Medulla oblongata (tissue), 1 donor: ENCODE results near the gene ZSCAN12.

ENCODE experiments used
- DNase-seq: peaks from one replicate; pipeline ENCODE4 v3.0.0-alpha.2; 2015; ENCODE audit errors: extremely low spot score

Gene ZSCAN12

DNA sequence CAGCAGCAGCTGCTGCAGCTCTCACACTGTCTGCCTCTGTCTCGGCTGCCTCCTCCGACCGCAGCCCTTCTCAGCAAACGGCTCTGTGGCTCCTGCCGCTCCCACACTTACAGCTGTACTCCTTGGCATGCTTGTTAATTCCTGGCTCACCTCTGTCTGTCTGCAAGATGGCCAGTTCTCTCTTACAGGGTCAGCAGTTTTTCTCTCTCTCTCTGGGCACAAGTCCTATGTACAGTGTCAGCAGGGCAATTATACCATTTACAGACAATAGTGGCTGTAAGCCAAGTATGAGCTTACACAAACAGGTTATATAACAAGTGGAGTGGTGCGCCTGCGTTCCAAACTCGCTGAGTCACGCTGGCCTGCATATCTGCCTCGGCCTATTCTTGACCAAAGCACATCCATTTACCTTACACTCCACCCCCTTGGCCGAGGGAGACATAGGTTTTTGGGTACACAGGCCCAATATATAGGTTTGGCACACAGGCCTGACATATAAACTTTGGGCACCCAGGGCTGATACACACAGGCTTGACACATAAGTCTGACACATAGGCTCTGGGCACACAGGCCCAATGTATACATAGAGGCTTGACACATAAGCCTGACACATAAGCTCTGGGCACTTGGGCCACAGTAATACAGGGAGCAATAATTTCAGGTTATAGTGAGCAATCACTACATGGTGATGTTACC, 45.4 kb downstream of the ZSCAN12 start:
- no peak for DNase-seq

DNA sequence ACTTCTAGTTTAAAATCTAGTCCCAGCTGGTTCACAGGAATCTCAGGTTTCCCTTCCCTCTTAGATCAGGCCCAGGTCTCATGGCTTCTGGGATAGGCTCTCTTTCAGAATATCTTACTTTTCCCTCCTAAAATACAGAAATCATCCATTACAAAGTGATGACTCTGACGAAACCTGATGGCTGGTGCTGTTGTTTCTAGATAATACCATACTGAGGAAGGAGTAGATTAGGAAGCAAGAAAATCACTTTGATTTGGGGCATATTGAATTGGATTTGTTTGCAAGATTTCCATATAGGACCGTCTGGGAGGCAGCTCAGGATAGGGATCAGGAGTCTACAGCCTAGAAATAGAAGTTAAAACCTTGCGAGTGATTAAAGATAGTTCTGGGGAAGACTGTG, 46.2 kb downstream of the ZSCAN12 start:
- no peak for DNase-seq

DNA sequence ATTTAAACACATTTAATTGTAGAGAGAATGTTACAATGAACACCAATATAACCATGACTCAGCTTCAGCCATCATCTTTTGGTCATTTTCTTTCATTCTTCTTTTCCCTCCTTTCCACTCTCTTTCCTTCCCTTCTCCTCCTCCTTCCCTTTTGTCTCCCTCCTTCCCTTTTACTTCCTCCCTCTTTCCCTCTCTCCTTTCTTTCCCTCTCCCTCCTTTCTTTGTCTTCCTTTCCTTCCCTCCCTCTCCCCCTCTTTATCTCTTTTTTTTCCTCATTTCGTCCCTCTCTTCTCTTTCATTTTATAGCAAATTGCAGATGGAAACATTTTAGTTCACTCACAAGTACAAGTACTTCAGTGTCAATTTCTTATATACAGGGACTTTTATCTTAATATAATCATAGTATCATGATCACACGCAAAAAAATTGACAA, 48.0 kb downstream of the ZSCAN12 start:
- no peak for DNase-seq

DNA sequence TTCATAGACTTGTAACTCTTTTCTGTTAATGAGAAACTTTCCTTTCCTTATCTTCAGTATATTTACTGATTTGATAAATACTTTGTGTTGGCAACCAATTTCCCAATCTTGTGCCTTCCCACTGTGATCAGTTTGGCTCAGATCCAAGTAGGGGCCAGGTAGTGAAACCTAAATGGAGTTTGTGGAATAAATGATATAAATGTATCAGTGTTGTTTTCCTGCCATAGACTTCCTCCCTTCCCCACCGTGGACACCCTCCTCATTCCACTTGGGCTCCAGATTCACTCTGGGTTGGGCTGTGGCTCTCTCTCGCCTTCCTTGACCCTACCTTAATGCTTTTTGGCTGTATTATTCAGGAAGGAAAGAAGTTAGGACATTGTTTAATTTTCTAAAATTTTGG, 48.5 kb downstream of the ZSCAN12 start:
- DNase-seq, result no peak

DNA sequence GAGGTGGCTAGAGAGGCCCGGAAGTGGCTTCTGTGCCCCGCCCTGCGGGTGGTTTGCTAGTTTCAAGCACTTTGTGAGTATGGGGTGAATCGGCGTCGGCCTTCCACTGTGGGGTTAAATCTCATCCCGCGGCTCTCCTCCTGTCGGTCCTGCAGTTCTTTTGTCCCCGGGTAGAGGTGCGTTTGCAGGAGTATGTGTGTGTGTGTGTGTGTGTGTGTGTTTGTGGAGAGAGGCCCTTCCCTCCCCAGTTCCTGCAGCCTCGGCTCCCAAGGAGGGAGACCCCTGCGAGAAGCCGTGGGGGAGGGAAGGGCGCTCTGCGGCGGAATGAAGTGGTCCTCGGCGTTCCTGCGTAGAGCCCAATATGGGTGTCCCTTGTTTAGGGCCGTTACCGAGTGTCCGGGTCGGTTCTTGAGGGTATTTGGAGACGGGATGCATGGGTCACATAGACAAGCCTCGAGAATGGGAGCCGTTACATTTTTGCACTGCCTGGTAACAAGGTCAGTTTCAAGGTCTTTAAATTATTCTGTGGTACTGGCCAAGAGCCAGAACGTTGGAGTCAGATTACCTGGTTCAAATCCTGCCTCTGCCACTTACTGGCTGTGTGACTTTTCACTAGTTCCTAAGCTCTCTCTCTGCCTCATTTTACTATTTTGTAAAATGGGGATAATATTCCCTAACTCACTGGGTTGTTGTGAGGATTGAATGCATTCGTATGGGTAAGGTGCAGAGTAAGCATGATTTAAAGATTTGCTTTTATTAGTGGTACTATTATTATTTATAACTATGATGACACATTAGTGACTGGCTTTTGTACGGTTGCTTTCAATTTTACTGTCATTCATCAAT, 49.4 kb downstream of the ZSCAN12 start, which contains the start of gene ZKSCAN3:
Gene ZKSCAN3, plus strand, starts transcription at position 56 of the 846 bp plus-strand sequence. CDS start 9,640 bp downstream, outside the sequence.
- peak; percentile 89 for DNase-seq

DNA sequence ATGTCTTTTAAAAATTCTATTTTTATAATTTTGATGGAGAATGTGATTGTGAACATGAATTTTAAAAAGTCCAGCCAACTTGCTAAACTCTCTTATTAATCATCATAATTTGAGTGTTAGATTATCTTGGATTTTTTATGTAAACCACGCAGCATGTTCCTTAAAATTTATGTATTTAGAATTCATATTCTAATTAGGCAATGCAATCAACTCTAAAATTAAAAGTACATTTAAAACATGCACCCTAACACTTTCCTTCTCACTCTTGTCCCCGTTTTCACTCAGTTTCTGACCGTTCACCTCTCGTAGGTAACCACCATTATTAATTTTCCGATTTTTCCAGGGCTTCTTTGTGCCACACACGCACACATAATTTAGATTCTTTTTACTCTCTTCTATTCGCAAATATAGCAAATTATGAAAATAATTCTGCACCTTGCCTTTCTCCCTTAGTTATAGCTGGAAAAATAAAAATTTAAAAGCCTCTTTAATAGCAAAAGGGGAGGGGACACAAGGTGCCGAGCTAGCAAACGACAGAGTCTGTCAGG, 50.1 kb downstream of the ZSCAN12 start:
- DNase-seq, result no peak

DNA sequence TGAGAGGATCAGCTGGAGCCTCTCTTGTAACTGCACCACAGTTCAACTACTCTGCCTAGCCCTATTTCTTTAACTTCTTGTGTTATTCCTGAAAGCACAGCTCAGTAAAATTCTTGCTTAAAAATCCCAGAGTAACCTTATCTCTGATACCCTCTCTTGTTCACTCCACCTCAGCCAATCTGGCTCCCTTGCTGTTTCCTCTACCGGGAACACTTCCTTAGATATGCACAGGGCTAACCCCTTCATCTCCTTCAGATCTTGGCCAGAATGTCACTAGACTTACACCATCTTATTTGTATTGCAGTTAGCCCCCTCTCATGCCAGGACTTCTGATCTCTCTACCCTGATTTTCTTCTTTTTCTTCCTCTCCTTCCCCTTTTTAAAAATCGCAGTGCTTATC, 52.4 kb downstream of the ZSCAN12 start:
- no peak for DNase-seq

DNA sequence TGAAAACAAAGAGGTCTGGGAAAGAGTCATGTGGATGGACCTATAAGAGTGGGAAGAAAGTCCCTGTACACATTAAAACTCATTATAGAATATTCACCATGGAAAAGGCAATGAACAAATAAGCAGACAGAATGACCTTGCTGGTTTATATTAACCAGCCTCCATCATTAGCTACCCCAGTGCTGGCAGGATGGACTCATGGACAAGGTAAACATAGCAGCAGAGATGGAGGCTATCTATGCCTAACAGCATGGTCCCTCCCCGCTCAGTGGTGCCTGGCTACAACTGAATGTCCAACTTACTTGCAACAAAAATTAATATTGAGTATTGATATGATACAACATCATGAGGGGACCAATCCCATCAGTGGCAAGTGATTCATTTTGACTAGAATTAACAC, 54.3 kb downstream of the ZSCAN12 start:
- no peak for DNase-seq

DNA sequence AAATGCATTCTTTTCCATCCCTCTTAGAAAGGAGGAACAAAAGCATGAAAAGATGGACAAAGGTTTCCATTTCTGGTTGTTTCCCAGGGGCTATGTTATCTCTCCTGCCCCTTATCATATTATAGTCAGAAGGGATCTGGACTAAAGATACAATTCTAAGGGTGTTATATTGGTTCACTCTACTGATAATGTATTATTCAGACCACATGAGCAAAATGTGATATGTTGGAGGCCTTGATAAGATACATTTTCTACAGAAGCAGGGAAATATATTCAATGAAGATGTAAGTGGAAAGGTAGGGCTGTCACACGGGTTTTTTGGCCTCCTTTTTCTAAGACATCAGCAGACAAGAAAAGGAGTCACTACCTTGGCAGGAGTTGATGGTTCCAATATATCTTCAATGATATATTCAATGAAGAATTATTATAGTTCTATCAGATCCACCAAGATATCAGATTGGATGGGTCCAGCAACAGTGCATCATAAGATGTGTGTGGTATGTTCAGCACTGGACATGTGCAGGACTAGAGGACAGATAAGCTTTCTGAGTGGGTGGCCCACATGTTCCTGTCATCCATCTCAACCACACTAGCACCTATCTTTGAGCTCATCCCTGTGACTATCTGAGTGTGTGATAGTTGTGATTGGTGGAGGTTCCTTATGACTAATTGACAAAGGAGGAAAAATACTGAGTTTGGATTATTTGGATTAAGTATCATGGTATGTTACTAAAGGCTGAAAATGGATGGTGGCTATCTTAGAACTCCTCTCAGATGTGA, 55.5 kb downstream of the ZSCAN12 start:
- DNase-seq, result no peak

DNA sequence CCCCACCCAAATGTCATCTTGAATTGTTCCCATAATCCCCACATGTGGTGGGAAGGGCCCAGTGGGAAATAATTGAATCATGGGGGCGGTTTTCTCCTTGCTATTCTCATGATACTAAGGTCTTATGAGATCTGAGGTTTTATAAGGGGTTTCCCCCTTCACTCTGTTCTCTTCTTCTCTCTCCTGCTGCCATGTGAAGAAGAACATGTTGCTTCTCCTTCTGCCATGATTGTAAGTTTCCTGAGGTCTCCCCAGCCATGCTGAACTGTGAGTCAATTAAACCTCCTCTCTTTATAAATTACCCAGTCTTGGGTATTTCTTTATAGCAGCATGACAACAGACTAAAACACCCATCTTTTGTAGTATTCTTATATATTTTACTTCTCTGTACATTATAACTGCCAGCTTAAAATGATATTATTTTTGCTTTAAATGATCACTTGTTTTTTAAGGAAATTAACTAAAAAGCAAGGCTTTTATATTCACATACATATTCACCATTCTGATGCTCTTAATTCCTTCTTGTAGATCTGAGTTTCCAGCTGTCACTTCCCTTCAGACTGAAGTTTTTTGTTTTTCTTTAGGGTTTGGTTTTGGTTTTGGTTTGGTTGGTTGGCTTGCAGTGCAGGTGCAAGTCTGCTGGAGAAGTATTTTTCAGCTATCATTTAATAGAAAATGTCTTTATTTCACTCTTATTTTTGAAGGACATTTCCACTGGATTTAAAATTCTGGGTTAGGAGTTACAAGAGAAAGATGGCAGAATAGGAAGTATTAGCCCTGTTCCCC, 59.0 kb downstream of the ZSCAN12 start:
- no peak for DNase-seq

DNA sequence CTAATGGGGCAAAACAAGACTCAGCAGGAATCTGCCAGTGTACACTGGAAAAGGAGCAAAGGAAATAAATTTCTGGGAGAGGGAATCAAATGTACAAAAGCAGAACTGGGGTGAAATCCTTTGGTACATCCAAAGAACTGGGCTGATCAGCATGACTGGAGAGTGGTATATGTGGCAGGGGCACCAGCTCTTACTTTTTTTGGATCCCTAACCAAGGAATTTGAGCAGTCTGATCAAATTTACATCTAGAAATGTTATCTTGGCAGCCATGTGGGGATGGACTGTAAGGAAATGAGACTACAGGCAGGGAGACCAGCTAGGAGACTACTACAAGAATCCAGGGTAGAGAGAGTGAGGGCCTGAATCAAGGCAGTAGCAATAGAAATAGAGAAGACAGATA, 62.4 kb downstream of the ZSCAN12 start:
- no peak for DNase-seq

DNA sequence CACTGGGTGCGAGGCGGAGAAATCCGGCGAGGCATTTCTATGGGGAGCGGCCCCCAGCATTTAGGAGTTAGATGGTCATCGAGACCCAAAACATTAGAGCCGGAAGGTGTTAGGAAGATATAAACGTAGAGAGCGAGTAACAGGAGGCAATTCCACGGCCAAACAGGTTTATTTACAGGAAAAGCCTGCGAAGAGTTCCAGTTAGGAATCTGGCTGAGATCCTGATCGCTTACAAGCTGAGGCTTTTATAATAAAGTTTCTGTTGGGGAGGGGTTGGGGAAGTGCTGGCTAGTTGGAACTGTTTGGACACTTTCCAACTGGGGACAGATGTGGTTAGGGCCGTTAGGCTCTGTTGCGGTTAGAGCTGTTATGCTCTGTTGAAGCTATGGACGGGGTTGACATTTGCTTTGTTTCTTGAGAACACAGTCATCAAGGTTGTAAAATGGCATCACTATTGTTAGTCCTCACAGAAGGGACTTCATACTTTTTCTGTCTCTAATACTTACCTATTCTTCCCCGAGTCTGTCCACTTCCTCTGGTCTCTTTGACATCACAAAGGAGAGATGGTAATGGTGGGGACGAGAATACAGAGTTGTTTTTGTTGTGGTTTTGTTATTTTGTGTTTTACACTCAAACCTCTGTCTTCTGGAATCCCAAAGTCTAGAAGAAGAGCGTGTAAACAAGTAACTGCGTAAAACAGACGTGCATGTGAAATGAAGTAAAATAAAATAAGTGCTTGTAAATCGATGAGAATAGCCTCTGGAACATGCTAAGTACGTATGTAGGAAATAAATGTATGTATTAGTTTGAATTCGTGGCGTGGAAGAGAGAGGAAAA, 63.0 kb downstream of the ZSCAN12 start:
- peak; percentile 70 for DNase-seq

DNA sequence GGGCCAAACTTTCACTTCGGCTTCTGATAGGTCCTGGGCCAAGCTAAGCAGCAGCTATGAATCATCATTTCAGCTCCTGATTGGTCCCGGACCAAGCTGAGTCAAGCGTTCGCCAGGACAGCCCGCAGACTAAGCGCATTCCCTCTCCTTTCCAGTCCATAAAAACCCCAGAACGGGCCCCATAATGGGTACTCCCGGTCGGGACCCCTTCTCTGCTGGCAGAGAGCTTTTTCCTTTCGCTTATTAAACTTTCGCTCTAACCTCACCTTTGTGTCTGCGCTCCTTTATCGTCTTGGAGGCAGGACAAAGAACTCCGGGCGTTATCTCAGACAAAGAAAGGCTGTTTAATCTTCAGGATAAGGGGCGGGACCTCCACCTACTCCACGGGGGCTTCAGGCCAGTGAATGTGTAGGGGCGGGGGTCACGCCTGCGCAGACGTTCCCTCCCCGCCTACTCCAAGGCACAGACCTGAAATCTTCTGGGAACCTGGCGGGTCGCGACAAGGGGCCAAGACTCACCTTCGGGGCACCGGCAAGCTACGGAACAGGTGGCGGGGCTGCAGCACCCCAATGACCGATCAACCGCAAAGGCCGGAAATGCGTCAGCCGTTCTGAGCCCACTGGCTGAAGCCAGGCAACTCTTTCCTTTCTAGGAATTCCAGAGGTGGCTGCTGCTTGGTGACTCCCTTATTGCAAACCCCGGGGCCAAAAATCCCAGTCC, 63.8 kb downstream of the ZSCAN12 start, which contains the start of gene ZSCAN31:
Gene ZSCAN31, minus strand, starts transcription at position 585 of the 720 bp plus-strand sequence. CDS start 6,465 bp downstream, outside the sequence.
- peak; percentile 74 for DNase-seq

DNA sequence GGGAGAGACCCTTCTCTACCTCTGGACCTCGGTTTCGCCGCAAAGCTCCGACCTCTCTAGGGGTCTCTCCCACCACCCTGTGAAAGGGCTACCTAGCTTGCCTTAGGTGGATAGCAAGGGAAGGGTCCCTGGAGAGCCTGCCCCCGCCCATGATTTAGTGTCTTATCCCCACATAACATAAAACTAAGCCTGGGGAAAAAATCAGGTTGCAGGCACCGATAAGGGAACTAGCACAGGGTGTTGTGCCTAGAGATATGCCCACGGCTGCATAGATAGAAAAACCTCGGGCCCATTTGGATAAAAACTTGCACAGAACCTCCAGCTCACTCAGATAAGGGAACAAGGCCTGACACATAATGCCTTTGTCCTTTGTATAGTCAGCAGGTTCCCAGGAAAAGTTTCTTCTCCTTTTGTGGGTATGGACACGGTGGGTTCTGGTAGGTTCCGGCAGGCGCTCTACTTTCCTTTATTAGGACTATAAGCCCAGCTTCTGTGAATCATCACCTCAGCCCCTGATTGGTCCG, 64.4 kb downstream of the ZSCAN12 start:
- DNase-seq, result peak; percentile 96

DNA sequence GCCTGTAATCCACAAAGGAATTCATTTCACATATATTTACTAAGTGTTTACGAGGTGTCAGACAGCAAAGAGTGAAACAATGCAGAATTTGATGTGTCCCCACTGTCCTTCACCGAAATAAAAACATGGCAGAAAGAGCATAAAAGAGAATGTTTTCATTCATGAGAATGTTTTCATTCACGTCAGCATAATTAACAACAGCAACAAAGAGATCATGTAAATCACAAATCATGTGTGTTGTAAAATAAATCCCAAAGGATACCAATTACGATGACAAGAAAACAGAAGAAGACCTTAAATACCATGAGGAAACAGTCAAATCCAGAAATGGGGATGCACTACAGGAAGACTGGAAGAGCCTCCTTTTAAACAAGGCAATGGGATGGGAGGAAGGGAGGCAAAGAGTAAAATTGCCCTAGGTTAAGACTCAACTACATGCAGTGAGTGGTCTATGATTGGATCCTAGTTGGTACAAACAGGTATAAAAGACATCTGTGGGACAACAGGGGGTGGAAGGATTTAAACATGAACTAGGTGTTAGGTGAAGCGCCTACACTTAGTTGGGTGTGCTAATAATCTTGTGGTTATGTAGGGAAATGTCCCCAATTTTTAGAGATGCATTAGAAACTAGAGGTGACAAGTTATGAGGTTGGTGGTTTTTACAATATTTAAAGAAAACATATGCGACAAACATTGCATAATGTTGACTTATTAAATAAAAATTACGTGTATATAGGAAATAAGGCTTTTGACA, 65.1 kb downstream of the ZSCAN12 start:
- DNase-seq, result no peak

DNA sequence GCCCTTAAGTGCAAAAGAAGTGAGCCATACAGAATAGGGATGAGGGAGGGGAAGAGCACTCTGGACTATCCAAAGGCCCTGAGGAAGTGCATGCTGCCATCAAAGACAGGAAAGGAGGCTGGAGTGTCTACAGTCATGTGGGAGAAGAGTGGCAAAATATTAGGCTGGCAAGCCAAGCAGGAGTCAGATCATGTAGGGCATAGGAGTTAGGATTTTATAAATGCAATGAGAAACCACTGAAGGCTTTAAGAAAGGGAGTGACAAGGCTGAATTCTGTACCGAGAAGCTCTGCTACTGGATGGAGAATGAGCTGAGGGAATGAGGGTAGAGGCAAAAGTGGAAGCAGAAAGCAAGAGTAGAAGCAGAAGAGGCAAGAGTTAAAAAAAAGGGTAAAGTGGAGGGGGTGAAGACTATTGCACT, 65.9 kb downstream of the ZSCAN12 start:
- DNase-seq, result no peak

DNA sequence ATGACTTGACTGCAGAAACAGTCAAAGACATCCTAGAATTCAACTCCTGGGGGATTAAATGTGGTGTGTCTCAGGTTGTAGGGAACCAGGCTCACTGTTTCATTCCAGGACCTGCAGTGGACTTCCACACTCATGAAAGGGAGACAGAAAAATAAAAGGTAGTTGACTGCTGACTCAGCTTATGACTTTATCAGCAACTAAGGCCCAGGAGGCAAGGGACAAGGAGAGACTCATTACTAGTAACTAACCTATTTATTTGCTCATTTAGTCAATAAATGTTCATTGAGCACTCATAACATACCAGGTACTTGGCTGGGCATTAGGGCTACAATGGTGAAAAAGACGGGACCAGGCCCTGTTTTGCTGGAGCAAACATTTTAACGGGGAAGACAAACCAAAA, 66.5 kb downstream of the ZSCAN12 start:
- DNase-seq, result no peak

DNA sequence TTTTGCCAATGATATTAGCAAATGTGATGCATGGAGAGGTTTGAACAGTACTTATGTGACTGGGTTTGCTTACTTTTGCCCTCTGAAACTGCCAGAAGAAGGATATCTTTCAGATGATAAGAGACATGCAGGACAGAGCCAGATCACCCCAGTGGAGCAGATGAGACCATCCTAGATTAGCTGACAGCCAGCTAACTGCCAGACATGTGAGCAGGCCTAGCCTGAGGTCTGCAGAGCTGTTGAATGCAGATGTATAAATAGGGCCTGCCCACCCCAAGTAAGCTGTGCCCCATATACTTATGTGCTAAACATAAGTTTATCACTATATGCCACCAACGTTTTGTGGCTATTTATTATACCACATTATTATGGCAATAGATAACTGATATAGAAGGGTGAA, 69.5 kb downstream of the ZSCAN12 start:
- DNase-seq, result no peak
